Measurements from ENCODE around the gene ME3.
A peak's percentile ranks its signal among the peaks of the same experiment; 100 is the strongest.

Gene ME3

GRCh38 chr11:86483610-86483939 is 188.8 kb downstream of the ME3 start:
- DNase-seq: no peak

GRCh38 chr11:86482692-86483091 is 189.7 kb downstream of the ME3 start:
- no peak for DNase-seq

DNA sequence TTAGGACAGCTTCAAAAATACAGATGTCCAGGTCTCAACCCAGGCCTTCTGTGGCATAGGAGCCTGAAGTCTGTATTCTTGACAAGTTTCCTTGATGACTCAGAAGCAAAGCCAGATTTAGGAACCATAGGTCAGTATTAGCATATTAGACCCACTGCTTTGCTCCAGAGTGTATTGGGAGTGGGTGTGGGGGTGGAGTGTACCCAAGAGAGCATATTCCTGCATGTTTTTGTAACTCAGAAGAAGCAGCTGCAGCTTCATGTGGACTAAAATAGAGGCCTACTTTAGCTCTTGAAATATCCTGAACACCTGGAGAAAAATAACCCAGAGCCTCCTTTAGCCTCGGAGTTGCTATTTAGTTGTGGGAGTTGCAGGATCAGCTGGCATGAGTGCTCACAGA is 191.0 kb downstream of the ME3 start:
- DNase-seq: no peak

DNA sequence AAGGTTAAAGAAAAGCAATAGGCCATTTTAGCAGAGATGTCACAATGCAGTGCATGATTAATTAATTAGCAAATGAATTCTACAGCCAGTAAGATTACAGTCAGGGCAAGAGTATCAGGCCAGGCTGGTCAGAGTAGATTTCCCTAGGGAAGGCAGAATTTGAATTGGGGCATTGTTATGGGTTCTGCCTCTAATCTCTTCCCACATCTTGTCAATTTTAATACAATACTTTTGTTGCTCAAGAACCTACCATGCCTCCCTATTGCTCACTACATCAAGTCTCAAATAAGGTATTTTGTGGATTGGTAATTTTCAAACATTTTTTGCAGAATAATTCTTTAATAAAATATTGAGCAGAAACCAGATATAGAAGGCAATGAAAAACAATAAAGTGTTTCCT is 194.1 kb downstream of the ME3 start:
- no peak for DNase-seq

DNA sequence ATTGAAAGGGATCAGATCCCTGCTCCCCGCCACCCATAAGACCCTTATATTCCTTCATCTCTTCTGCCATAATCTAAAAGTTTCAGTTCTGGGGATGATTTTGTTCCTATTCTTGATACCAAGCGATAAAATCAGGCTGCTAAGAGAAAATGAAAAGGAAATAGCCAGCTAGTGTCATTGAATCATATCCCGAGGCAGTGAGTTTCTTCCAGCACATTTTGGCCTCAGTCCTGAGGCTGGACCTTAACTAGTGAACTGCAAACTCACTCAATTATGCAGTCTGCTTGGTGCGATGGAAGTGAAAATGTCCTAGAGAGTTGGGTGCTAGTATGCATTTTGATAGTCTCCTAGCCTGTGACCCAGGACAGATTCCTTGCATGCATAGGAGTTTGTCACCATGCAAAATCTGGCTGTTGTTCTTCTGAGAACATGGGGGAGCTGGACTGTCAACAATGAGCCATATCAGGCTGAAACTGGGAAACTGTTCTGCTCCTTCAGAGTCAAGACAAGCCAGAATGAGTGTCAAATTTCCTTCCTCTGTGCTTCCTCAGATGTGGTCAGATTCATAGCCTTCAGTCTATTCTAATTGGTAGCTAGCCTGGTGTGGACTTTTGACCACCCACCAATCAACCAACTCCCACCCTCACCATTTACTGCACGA is 194.8 kb downstream of the ME3 start:
- DNase-seq: no peak

DNA sequence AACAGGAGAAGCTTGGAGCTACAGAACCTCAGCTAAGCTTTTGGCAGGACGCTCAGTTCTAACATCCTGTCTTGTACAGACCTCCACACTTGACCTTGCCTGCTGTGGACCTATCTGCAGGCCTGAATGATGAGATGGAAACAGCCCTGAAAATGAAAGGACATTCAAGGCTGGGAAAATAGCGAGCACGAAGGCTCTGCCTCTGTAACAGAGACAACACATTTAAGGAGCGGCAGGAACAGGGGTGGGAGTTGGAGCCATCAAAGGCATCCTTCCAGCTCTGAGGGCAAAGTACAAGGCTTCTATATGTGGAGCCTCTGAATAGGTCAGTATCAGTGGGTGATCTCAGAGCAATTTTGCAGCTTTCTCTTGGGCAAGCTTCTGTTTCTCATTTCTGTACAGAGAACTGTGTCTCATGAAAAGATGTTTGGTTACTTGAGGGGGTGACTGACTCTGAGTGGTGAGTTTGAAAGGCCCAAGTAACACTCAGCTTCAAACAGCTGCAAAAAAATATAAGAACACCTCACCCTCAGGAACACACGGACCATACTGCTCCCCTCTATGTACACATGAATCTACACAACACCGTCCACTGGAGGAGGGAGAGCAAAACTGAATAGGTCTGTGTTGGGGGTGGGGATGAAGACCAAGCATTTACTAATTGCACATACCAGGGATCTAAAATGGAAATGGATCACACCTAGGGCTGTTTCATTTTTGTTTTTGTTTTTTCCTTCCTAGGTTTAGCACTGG is 196.1 kb downstream of the ME3 start:
- no peak for DNase-seq

DNA sequence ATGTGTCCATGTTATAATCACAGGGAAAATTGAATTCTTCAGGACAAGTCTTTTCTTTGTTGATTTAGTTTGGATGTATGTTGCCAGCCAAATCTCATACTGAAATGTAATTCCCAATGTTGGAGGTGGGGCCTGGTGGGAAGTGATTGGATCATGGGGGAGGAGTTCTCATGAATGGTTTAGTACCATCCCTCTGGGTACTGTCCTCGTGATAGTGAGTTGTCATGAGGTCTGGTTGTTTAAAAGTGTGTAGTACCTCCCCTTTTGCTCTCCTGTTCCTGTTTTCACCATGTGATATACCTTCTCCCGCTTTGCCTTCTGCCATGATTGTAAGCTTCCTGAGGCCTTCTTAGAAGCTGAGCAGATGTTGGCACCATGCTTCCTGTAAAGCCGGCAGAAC is 197.4 kb downstream of the ME3 start:
- no peak for DNase-seq

GRCh38 chr11:86473991-86474833 is 198.2 kb downstream of the ME3 start:
- DNase-seq: no peak

DNA sequence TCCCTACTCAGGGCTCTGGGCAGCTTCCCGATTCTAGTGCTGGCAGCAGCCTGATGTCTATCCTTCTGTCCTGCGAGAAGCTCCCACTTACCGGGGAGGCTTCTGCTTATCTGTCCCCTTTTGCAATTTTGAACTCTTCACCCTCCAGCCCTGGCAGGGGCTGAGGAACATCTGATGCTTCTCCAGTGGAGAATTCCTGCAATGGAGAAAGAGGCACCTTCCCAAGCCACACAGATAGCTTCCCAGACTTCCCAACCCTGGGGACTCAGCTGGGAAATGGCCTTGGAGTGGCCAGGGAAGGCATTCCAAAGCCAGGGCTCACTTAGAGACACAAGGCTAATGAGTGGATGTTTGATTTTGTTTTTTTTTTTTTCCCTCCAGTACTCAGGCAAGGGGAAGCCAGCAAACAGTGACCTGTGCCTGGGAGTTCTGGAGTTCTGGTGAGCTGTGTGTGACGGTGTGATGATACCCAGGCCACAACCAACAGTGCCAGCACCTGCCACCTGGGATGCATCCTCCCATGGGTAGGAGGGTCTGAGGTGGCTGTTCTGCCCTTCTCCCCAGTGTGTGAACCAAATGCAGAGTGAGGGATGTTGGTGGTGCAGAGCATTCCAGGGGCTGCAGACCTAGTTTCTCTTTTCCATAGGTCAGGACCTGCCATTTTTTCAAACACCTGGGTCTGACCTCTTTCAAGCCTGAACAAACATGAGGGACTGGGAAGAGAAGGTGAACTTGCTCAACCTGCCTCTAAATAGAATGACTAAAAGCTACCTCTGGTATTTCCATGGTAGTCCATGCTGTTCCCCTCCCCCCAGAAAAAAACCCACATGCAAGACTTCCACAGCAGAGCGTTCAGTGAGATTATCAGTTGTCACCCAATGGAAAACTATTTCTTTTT is 202.7 kb downstream of the ME3 start:
- no peak for DNase-seq

- DNase-seq: no peak
These were observed 204.2 kb downstream of the ME3 start for GRCh38 chr11:86468169-86468568.

GRCh38 chr11:86464509-86465221 is 207.8 kb downstream of the ME3 start:
- DNase-seq: no peak

DNA sequence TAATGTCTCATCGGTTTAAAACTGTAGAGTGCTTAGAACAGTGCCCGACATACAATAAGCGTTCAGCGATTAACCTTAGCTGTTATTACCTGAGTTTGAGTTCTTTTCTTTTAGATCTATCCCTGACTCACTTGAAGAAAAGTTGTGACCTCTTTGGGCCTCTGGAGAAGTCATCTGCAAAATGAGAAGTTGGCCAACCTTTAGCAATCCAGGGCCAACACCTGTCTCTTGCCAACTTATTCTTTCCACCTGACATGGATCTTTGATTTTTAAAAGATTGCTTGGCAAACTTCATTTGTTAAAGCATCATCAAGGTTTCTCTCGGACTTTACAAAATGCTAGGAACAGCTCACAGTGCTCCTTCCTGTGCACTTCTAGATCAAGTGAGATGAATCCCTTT is 208.5 kb downstream of the ME3 start:
- no peak for DNase-seq

DNA sequence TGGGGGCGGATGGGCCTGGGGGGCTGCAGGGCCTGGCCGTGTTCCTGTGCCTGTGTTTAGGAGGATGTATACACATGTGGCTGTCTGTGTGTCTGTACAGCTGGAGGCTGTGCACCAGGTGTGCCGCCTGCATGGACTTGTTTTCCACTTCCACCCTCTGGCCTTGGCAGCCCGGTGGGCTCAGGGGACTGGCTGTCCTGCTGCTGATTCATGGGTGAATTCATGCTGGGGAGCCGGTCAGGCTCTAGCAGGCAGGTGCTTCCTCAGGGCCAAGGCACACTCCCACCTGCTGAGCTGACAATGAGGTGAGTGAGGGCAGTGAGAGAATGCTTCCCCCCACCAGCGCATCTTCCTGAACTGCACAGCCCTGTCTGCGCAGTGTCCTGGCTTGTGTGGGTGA is 209.3 kb downstream of the ME3 start:
- DNase-seq: no peak

DNA sequence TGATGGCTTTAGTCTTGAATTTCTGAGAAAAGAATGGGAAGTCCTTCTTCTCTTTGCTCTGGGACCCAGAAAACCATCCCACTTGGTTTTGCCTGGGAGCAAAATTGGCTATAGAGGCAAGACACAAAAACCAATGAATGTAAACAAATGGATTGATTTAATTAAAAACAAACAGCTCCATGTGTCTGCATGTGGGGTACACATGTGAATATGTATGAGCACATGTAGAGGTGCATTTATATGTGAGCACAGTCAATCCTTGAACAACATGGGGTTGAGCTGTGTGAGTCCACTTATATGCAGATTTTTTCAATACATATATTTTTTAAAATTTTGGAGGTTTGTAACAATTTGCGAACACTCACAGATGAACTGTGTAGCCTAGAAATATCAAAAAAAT is 210.5 kb downstream of the ME3 start:
- DNase-seq: no peak

DNA sequence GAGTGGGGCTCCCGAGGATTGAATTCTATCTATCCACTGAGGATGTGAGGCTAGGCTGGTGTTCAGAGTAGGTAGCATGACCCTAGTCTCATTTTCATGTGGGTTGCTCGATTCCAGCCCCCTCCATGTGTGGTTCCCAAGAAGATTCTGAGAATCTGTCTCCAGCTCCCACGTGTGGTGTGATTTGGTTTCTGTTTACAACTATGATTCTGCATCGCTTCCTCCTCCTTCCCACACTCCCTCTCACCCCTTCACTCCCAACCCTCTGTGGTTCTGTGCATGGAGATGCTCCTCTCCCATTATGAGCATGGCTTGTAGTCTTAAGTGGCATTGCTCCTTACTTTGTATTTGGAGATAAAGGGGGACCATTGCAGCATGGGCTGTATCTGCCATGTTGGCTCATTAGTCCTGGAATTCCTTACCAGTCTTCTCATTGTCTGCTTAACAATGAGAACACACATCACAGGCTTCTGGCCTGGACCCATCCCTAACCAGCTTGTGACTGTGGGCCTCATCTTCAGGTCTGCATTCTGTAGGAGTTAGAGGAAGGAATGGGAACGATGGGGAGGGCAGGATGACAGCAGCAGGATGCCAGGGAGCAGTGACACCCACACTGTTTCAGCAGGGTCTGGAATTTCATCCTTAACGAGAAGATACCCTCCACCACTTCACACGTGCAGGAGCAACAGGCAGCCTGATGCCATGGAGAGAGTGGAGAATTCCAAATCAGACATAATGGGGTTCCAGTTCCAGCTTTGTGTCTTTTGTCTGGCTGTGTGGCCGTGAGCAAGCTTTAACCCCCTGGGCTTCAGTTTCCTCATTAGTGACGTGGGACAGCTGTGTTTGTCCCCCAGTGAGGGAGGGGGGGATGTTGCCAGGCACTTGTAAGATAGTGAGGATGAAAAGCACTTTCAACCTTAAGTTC is 211.7 kb downstream of the ME3 start:
- DNase-seq: no peak

DNA sequence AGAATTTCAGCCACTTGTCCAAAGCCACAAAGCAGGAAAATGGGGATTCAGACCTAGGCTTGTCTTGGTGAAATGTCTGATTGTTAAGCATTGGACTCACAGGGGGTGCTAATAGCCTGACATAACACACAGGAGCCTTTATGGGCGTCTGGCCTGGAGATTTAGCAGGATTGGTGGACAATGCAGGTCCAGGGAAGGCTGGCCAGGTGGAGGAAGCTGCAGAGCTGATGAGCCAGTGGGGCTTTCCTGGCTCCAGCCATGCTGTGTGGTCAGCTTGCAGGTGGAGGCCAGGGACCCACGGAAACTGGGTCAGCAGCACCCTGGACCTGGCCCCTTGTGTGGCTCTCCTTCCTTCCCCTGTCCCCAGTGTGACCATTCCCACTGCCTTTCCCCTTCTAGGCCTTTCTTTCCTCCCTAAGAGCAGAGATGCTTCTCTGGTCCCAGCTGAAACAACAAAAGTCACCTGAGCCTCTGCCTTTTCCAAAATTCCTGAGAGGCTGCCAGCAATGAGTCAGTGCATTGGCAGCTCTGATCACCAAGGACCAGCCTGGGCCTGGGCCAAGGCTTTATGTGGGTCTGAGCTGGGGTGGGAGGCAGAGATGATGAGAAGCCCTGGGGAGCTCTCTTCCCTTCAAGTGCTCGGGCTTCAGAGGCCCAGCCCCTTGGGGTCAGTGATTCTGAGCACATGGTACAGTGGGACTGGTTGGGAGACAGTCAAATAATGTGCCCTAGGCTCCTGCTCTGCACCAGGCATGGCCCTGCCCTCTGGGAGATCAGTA is 212.5 kb downstream of the ME3 start:
- peak; percentile 16 for DNase-seq

- no peak for DNase-seq
These were observed 213.4 kb downstream of the ME3 start for GRCh38 chr11:86459002-86459385.

GRCh38 chr11:86458294-86459001 is 214.0 kb downstream of the ME3 start:
- no peak for DNase-seq

DNA sequence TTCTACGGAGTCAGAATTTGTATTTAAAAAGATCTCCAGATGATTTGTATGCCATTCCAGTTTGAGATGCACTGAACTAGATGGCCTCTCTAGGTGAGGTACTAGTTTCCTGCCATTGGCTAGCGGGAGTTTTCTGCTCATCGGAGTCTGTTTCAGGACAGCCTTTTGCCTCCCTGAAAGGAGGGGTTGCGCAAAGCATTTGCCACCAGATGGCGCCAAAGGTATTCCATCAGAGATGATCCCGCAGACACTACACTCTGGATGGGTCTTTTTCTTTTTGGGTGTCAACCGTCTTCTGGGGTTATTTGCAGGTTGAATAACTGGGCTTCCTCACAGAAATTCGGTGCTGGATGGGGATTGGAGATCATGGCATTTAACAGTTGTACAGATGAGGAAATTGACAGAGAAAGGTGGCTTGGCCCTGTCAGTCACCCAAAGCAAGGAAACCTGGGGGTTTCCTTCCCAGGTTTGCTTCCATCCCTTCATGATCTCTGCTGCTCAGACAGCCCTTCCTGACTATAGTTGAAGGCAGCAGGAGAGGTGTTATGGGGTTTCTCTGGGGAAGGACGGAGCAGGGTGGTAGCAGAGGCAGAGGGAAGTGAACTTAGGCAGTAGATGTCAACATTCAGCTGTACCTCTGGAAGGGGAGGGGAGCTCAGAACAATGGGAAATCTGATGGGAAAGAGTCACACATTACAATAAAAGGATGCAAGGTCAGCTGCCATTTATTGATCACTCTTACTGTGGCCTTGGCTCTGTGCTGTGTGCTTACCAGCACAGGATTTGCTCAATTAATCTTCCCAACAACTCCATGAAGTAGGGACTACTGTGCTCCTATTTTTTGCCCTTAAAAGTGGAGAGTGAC is 216.1 kb downstream of the ME3 start:
- DNase-seq: peak; percentile 83

Measured in NCI-H1105 (cell line).